CD1c-positive myeloid dendritic cell (primary cell): Measurements from ENCODE around the gene SHTN1.

Source experiments
- DNase-seq: peaks from one replicate; pipeline ENCODE4 v3.0.0-alpha.2; 2016; ENCODE audit errors: extremely low spot score

SHTN1 gene

GRCh38 chr10:116873134-116873533, 131.9 kb downstream of the SHTN1 start:
- DNase-seq = no peak

- no peak for DNase-seq
Observed at GRCh38 chr10:116870949-116871348, 134.0 kb downstream of the SHTN1 start.

GRCh38 chr10:116868722-116869121, 136.3 kb downstream of the SHTN1 start:
- no peak for DNase-seq

DNA sequence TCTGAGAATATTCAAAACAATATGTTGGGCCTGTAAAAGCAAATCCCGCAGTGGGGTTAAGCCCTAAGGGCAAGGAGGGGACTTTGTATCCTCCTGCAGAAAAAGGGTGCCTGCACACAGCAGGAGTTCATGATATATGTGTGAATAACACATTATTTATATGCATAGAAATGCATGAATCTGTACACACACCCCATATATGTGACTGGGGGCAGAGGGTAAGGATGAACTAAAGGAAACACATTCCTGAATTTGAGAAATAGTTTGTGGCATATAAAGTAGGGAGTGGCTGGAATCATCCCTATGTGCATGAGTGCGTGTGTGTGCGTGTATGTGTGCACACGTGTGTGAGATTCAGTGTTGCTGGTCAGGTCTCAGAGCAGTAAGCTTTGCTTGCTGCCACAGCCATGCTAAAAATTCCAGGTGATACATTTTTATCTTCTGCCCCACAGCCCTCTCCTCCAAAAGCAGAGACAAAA, 136.8 kb downstream of the SHTN1 start:
- no peak for DNase-seq

- DNase-seq = no peak
Observed at GRCh38 chr10:116866987-116867595, 137.9 kb downstream of the SHTN1 start.

DNA sequence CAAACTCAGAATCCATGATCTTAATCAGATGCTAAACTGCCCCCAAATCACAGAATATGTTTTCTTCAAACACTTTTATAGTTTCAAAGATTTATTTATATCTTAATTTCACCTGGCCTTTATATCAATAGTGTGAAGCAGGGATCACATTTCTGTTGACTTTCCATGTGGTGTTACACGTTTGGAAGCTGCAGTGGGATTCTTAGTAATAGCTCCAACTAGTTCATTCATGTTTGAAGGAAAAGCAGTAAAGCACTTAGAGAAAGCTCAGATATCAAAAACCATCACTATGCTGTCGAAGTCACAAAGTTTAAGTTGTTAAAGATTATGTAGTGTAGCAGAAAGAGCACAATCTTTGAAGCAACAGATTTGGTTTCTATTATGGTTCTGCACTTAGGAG, 138.9 kb downstream of the SHTN1 start:
- DNase-seq = no peak

DNA sequence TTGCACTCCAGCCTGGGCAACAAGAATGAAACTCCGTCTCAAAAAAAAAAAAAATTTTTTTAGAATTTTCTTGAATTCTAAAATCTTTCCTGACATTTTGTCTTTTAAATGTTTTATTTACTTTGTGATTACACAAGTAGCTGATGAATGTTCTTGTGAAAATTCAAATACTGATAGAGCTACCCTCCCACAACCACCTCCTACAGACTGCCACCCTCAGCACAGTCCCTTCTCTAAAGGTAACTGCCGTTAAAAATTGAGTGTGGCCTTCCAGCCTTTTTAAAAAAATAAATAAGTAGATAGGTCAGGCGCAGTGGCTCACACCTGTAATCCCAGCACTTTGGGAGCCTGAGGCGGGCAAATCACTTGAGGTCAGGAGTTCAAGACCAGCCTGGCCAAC, 140.6 kb downstream of the SHTN1 start:
- no peak for DNase-seq

DNA sequence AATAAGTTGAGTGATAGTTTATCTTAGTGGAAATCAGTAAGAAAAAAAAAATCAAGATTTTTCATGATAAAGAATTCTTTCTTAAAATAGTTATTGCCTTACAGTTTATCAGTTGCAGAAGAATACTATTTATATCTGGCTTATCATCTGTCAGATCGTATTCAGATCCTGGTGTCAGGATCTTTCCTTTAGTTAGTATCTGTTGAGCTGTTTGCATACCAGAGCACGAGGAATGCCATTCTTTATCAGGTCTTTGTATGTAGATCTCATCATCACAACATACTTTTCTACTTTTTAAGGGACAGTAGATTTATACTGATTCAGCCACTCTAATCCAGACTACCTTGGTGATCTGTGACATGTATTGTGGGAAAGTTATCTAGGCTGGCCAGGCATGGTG, 143.2 kb downstream of the SHTN1 start:
- no peak for DNase-seq

DNA sequence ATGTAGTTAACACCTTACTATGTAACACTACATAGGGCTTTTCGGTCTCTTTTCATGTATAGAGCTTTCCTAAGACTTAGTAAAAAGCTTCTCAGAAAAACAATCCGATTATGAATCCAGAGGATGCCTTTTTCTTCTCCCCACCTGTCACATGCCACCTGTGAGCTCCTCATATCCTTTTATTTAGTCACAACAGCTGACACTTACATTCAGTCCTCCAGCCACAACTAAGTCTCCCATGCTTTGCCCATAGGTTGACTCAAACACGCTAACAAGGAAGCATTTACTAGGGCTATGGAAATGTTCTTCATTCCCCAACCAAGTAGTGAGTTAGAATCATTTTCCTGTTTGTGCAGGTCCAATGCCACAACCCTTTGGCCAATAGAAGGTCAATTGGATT, 147.8 kb downstream of the SHTN1 start:
- DNase-seq = no peak

- DNase-seq = no peak
Observed at GRCh38 chr10:116853701-116854100, 151.3 kb downstream of the SHTN1 start.

GRCh38 chr10:116853287-116853686, 151.7 kb downstream of the SHTN1 start:
- no peak for DNase-seq

DNA sequence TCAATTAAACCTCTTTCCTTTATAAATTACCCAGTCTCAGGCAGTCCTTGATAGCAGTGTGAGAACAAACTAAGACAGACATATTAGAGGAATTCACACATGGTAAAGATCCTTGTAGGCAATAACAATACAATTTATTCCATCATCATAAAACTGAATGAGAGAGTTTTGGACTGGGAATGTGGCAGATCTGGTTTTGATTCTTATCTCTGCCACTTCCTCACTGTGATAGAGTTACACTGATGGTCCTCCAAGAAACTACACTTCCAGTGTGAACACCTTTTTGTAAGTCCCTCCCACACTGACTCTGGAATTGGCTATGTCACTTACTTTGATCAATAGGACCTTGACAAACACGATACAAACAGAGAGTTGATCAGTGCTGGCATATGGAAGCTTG, 152.7 kb downstream of the SHTN1 start:
- DNase-seq = no peak

DNA sequence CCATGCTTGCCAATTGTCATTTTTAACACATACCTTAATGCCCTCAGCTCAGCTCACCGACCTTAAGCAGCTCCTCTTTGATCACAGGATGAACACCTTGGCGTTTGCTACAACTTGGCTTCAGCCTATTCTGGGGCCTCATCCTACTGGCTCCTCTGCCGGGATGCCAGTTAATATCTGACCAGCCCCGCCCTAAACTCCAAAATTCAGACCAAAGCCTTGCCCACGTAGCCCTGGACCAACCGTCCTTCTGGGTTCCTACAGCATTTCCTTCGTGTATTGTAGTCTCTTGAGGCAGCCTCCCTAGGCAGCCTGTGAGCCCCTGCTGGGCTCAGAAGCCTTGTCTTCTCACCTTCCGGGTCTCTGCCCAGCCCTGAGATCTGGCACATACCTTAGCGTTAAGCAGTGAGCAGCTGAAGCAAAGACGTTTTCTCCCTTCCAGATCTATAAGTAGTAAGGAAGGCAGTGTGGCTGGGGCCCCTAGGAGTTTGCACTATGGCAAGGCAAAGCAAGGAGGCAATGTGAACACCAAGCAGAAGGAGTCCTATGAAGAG, 154.9 kb downstream of the SHTN1 start:
- no peak for DNase-seq

- peak; percentile 22 for DNase-seq
Observed at GRCh38 chr10:116849248-116850057, 155.5 kb downstream of the SHTN1 start, which contains the start of gene ENO4. TSS of gene ENO4 (plus strand) at chr10:116849499. CDS start at chr10:116849567, 68 bp downstream.

GRCh38 chr10:116848944-116849247, 156.1 kb downstream of the SHTN1 start:
- DNase-seq = no peak

DNA sequence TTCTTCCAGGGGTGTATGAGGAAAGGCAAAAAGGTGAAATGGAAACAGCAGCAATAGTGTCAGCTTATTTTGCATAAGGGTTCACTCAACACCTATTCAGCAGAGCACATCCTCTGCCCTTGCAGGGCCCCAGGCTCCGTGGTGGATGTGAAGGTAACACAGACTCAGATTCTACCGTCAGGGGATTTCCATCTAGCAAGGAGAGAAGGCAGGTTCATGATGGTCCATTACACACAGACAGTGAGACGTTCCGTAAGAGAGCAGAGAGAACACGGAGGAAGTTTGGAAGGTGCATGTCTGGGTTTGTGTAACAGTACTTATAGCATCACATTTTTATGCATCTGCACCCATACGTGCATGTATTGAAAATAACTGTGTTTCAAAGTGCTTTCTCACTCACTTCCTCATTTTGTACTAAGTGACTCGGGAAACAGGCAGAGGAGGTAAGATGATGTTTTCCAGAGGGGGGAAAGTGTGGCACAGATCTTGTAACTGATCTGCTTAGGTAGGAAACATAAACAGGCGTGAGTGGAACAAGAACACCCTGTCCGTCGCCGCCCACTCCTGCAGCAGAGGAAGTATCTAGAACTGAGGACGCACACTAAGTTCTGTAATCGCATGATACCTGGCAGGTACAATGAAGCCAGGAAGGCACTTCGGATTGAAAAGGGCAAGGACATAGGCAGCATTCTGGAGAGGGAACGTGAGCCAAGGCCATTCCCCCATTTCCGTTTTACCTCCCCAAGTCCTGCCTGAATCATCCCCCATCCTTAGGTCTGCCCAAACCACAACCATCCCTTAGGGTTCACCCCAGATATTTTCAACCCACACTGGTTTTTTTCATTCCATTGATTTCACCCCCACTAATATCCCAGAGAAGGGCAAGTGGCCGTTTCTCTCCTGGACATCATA, 156.7 kb downstream of the SHTN1 start:
- peak; percentile 8 for DNase-seq

DNA sequence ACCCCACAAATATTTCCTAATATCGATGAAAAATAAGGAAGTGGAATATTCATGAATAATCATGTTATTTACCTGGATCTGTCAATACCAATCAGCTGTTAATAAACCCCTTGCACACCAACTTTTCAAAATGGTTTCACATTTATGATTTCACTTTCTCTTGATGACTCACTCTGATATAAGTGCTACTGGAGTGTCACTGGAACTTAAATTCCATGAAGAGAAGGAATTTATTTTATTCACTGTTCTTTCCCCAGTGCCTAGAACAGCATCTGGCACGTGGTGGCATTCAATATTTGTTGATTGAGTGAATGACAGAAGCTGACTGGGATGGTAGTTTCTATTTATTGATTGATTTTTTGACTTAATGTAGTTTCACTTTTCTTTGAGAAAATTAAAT, 159.2 kb downstream of the SHTN1 start:
- no peak for DNase-seq

- DNase-seq = no peak
Observed at GRCh38 chr10:116840389-116841075, 164.5 kb downstream of the SHTN1 start.

- no peak for DNase-seq
Observed at GRCh38 chr10:116838143-116838725, 166.8 kb downstream of the SHTN1 start.

GRCh38 chr10:116836902-116837523, 168.0 kb downstream of the SHTN1 start:
- no peak for DNase-seq

DNA sequence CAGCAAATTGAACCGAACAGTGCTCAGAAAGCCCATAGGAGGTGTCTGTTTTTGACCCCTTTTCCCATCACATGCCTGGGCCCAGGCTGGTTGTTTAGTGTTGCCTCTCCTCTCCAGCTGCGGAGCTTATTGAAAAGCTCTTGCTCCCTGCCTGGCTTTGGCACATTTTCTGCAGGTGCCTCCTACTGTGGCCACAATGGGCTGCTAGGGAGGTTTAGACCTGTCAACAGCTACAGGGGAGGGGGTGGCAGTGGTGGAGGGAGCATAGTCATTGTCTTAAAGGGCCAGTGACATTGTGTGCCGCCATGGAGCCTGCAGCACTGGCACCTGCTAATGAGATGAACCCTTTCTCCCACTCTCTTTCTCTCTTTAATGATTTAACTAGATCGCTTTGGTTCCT, 168.9 kb downstream of the SHTN1 start:
- no peak for DNase-seq
